GM19452 (cell line): ENCODE measurements around the gene SPATA21.
"Not testable (repeated sequence)": the region's sequence is repeated elsewhere in the genome, so short reads cannot be mapped to it uniquely, and the experiment has no call there.

Experiments used
- ATAC-seq: cut with Tn5 transposase; IDR thresholded peaks from one replicate; pipeline ENCODE4 v1.9.1; 2021; ENCODE audit not compliant: unreplicated experiment

Gene SPATA21, protein sequence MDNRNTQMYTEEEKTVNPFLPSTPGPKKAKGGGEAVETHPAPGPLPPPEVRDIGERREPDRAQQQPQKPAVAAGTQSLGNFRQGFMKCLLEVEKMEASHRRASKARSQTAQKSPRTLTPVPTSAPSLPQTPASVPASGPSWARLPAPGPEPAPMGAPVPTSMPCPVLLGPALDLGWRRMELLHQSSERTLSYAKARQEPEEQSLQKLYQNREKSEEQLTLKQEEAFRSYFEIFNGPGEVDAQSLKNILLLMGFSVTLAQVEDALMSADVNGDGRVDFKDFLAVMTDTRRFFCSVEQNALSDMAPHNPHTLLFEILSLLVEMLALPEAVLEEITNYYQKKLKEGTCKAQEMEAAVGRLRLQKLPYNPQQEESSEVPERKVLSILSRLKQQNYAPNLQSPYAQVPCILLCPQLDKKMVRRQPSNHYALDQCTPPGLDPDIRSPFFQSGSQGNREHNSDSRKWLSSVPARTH

DNA sequence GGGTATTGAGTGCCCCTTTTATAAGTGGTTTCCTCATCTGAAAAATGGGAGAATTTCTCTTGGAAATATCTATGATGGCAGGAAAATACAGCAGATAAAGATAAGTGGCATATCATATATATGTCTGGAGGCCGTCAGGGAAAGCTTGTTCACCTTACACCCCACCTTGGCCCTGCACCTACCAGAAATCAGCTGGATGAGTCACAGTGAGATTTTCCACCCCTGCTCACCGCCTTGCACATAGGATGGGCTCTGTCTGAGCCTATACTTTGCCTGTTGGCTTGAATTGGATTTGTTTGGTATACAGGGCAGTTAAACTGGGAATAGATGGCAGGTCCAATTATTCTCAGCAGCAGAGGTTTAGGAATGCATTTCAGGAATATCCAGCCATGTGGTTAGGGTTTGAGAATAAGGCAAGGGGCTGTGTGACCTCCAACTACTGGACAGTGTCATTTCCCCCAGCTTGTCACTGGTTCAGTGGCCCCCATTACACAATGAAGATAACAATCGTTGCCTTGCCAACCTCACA is at the start of gene SPATA21:
Gene SPATA21, minus strand, starts transcription at position 479 of the 529 bp plus-strand sequence. CDS start 6,053 bp downstream, outside the sequence.
- ATAC-seq = no peak

- ATAC-seq = not testable (repeated sequence)
Measured at GRCh38 chr1:16487011-16487410, 49.8 kb upstream of the SPATA21 start.

DNA sequence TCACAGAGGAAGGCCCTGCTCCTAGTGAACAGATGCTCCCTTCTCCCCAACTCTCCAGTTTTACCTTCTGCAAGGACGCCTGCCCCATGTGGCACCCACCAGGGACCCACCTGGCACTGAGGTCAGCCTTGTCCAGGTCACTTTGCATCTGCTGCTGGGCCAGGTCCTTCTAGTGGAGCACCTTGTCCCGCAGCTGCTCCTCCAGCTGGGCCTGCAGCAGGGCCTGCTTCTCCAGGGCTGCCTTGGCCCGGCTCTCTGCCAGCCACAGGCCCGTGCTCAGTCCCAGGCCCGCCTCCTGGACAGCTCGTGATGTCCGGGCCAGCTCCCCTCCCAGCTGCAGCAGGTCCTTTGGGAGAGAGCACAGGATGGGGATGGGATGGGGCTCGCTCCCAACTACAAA is 49.1 kb upstream of the SPATA21 start:
- not testable (repeated sequence) for ATAC-seq

DNA sequence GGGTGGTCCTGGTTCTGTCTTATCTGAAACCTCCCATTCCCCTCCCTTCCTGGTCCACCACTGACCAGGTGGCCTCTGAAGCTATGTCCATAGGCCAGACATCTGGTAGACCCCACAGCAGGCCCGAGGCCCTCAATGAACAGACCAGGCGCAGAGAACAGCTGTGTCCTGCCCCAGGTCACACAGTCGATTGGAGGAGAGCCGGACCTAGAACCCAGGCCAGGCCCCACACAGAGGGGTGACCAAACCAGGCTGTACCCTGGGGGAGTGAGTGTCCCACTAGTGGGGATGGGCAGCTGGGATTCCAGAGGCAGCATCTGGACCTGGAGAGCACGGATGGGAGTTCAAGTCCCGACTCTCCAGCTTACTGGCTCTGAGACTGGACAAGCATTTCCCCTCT is 47.7 kb upstream of the SPATA21 start:
- ATAC-seq = no peak

DNA sequence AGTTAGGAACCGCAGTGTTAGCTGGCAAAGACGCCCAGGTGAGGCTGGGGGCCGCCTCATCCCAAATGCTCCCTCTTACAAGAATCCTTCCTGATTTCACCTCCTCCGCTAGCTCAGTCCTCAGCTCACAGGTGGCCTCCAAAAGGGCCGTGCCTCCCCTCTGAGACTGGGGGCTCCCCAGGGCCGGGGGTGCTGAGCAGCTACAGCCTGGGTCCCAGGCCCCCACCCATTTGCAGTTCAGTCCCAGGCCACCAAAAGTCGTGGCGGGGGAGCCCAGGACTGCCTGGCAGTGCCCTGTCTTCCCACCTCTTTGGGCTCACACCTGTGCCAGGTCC is 47.2 kb upstream of the SPATA21 start:
- no peak for ATAC-seq

DNA sequence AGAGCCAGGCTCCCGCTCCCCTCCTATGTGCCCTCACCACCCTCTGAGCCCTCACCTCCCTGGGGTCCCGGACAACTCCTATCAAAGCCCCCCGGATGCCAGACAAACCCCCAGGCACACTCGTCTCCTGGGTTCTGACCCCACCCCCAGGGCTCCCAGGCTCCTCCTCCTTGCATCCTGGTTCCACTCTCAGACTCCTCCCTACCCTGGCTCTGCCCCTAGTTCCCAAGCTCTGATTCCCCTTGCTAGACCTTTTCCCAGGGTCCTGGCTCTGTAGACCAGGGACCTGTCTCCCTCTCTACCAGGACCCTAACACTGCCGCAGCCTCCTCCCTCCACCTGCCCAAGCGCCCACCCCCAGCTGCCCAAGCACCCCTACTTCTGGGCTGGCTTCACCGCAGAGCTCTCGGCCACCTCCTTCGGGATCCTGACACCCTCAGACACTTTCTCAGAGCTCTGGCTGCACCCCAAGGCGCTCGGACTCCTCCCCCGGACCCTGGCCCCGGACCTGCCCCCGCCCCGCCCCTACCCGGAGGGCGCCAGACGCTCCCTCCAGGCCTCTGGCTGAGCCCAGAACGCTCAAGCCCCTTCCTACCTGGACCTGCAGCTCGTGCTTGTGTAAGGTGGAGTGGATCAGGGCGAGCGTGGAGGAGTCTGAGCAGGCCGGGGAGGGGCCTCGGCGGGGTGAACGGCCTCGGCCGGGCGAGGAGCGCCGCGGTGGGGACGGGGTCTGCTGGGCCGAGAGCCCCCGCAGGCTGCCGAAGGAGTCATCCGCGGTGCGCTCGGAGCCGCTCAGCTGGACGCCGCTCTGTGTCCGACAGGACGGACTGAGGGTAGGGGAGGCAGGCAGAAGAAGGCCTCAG is 46.6 kb upstream of the SPATA21 start:
- ATAC-seq = not testable (repeated sequence)

DNA sequence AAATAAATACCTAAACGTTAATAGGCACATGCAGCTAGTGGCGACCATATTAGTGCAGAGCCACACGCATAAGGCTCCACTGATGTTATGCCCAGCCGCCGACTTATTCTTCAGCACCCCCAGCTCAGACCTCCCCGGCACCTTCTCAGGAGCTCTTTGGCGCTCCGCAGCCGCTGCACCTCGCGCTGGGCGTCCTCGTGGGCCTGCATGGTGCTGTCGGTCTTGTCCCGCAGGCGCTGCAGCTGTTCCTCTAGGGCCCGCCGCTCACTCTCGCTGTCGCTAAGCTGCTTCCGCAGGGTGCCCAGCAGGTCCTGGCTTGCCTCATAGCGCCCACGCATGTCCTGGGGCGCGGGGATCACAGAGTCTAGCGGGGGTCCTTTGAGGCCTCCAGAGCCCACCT is 45.9 kb upstream of the SPATA21 start:
- ATAC-seq = not testable (repeated sequence)

DNA sequence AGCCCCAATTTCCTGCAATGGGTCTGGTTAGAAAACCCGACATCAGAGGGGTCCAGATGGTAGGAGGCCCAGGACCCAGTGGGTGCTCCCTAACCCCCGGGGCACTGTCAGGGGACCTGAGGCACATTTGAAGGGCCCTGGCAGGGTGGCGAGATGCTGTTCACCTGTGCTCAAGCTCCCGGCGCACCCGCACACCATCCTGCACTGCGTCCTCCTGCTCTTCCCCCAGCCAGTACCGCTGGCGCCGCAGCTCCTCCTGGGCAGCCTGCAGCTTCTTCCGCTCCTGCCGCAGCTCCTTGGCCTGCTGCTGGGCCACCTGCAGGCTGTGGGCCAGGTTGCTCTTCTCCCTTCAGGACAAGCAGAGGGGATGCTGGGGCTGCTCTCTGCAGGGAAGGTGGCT is 40.9 kb upstream of the SPATA21 start:
- ATAC-seq = no peak

- not testable (repeated sequence) for ATAC-seq
Measured at GRCh38 chr1:16475771-16476770, 38.8 kb upstream of the SPATA21 start.

DNA sequence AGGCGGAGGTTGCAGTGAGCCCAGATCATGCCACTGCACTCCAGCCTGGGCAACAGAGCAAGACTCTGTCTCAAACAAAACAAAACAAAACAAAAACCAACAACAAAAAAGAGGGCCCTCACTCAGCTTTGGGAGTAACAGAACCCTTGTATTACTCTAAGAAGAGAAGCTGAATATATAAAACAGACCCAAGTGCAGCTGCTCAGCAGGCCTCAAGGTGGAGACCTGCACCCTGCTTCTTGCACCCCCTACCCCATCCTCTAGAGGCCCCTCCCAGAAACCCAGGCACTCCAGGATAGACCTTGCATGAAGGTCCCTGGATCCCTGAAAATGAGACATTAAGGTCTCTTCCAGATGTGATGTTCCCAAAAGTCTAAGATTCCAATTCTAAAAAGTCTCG is 37.7 kb upstream of the SPATA21 start:
- ATAC-seq = not testable (repeated sequence)

DNA sequence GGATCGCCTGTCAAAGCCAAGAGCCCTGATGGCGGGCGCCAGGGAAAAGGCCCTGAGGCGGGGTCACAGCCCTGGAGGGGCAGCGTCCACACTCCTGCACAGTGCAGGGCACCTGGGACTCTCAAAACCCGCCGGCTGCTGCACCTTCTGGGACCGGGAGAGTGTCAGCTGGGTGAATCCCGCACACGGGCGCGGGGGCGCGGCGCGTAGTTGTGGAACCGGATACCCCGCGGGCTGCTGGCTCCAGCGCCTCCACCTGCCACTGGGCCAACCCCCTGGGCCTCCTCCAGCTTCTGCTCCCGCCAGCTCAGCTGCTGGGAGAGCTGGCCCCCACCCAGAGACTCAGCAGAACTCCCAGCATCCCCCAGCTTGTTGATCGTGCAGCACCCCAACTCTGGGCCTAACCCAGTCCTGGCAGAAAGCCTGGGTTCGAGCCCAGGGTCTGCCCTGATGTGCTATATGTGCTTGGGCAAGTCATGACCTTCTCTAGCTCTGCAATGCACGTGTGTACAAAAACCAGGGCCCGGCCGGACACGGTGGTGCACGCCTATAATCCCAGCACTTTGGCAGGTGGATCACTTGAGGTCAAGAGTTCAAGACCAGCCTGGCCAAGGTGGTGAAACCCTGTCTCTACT is 37.1 kb upstream of the SPATA21 start:
- no peak for ATAC-seq

- ATAC-seq = no peak
Measured at GRCh38 chr1:16468558-16468957, 31.3 kb upstream of the SPATA21 start.

- no peak for ATAC-seq
Measured at GRCh38 chr1:16464917-16465625, 27.8 kb upstream of the SPATA21 start.

- no peak for ATAC-seq
Measured at GRCh38 chr1:16462773-16463330, 25.6 kb upstream of the SPATA21 start.

DNA sequence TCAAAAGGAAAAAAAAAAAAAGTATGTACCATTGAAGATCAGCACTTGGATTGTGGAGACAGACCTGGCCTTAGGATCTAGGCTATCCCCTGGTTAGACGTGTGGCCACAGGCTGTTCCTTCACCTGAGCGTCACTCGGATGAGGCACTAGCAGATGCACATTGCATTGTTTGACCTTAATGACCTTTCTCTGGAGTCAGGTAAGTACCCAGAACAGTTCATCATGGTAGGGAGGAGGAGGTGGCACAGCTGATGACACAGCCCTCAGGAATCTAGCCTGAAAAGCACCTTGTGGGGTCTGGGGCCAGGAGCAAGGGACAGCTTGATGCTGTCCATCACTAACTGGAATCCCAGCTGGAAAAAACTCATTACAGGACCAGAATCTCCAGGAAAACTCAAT is 24.5 kb upstream of the SPATA21 start:
- no peak for ATAC-seq

DNA sequence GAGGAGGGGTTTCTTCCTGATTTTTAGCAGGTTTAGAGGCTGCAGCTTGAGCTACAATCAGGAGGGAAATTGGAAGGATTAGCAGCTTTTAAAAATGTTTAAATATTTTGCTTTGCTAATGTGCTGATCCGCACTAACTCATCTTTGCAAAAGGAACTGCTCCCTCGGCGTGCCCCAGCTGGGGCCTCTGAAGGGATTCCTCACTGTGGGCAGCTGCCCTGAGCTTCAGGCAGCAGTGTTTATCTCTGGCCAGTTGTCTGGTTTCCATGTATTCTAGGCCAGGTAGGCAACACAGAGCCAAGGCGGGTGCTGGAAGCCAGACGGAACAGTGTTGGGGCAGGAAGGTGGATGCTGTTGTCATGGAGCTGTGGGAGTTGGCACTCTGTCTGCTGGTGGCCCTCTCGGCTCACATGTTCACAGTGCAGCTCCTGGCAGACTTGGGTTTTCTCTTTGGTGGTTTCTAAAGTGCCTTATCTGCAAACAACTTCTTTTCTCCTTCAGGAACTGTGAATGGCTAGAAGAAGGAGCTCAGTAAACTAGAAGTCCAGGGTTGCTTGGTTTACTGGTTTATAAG is 22.2 kb upstream of the SPATA21 start:
- no peak for ATAC-seq

- ATAC-seq = no peak
Measured at GRCh38 chr1:16458831-16459230, 21.6 kb upstream of the SPATA21 start.

DNA sequence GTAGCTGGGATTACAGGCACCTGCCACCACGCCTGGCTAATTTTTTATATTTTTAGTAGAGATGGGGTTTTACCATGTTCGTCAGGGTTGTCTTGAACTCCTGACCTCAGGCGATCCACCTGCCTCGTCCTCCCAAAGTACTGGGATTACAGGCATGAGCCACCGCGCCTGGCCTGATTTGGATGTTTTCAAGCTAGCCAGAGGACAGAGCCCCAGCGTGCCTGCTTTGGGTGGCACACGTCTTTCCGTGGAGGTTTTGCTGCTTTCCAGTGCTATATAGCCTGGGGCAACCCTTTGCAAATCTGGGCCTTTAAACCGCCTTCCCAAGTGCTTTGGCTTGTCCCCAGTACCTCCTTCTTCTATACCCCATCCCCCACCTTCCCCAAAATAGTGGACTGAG is 18.9 kb upstream of the SPATA21 start:
- ATAC-seq = not testable (repeated sequence)

- ATAC-seq = not testable (repeated sequence)
Measured at GRCh38 chr1:16454909-16455308, 17.7 kb upstream of the SPATA21 start.
